GM21737 (cell line): Measurements from ENCODE around the gene PDS5B.
"Not testable (repeated sequence)": the region's sequence is repeated elsewhere in the genome, so short reads cannot be mapped to it uniquely, and the experiment has no call there.

Experiments used
- ATAC-seq: cut with Tn5 transposase; IDR thresholded peaks from one replicate; pipeline ENCODE4 v1.9.1; 2021; ENCODE audit warnings: mild to moderate bottlenecking, moderate library complexity; ENCODE audit not compliant: unreplicated experiment

Gene PDS5B, protein sequence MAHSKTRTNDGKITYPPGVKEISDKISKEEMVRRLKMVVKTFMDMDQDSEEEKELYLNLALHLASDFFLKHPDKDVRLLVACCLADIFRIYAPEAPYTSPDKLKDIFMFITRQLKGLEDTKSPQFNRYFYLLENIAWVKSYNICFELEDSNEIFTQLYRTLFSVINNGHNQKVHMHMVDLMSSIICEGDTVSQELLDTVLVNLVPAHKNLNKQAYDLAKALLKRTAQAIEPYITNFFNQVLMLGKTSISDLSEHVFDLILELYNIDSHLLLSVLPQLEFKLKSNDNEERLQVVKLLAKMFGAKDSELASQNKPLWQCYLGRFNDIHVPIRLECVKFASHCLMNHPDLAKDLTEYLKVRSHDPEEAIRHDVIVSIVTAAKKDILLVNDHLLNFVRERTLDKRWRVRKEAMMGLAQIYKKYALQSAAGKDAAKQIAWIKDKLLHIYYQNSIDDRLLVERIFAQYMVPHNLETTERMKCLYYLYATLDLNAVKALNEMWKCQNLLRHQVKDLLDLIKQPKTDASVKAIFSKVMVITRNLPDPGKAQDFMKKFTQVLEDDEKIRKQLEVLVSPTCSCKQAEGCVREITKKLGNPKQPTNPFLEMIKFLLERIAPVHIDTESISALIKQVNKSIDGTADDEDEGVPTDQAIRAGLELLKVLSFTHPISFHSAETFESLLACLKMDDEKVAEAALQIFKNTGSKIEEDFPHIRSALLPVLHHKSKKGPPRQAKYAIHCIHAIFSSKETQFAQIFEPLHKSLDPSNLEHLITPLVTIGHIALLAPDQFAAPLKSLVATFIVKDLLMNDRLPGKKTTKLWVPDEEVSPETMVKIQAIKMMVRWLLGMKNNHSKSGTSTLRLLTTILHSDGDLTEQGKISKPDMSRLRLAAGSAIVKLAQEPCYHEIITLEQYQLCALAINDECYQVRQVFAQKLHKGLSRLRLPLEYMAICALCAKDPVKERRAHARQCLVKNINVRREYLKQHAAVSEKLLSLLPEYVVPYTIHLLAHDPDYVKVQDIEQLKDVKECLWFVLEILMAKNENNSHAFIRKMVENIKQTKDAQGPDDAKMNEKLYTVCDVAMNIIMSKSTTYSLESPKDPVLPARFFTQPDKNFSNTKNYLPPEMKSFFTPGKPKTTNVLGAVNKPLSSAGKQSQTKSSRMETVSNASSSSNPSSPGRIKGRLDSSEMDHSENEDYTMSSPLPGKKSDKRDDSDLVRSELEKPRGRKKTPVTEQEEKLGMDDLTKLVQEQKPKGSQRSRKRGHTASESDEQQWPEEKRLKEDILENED (N-terminal part only)

GRCh38 chr13:32586080-32586900, at the start of gene PDS5B:
Gene PDS5B (plus strand): TSS chr13:32586452. CDS start chr13:32648773, 62,321 bp downstream.
- ATAC-seq, result peak; percentile 85

- ATAC-seq, result peak; percentile 0
Observed at GRCh38 chr13:32537580-32538142, 48.6 kb upstream of the PDS5B start.

DNA sequence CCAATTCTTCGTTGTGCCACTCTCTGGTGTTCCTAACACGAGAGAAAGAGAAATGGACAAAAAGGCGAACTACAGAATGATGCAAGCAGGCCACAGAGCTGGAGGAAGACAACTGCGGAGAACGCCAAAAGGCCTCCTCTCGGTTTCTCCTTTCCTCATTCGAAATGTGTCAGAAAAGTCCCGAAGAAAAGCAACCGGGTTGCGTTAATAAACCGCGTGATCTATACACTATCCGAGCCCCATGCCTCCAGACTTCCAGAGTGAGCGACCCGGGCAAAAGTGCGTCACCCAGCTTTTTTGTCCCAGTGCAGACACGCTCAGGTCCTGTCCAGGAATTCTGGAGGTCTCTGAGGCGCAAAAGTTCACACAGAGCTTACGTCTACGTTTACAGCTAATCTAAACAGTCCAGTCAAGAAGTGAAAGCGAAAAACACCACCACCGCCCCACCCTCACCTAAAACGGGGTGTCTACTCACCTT, 48.1 kb upstream of the PDS5B start:
- ATAC-seq, result peak; percentile 75

GRCh38 chr13:32538621-32539246, 47.5 kb upstream of the PDS5B start, which contains the start of gene N4BP2L2:
Gene N4BP2L2 (minus strand): TSS chr13:32538795. CDS start chr13:32537027, 1,768 bp downstream.
- peak; percentile 97 for ATAC-seq

- no peak for ATAC-seq
Observed at GRCh38 chr13:32542221-32542620, 44.0 kb upstream of the PDS5B start.

DNA sequence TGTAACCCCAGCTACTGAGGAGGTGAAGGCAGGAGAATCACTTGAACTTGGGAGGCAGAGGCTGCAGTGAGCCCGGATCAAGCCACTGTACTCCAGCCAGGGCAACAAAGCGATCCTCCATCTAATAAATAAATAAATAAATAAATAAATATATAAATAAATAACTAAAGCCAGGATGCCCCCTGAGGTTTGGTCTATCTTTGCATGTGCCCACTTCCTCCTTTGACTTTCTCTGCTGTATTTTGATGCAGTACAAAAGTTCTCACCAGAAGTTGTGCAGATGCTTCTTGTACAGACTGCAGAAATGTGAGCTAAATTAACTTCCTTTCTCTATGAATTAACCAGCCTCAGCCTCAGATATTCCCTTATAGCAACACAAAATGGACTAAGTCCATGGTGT, 41.2 kb upstream of the PDS5B start:
- no peak for ATAC-seq

GRCh38 chr13:32548837-32549236, 37.4 kb upstream of the PDS5B start:
- ATAC-seq, result no peak

- no peak for ATAC-seq
Observed at GRCh38 chr13:32549788-32550187, 36.5 kb upstream of the PDS5B start.

DNA sequence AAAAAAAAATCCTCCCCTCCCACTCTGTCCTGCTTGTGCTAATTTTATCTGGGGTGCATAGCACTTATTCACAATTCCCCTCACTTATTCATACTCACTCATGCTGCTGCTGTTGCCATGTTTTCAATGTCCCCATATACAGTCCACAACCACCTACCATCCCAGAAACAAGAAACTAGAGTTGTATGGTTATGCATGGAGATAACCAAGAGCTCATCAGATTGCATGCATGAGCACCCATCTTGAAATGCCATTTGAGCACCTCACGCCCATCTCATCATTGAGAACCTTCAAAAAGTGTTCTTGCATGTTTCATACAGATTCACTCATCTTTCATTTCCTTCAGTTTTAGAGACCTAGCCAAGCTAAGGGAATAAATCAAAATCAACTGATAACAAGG, 32.5 kb upstream of the PDS5B start:
- no peak for ATAC-seq

DNA sequence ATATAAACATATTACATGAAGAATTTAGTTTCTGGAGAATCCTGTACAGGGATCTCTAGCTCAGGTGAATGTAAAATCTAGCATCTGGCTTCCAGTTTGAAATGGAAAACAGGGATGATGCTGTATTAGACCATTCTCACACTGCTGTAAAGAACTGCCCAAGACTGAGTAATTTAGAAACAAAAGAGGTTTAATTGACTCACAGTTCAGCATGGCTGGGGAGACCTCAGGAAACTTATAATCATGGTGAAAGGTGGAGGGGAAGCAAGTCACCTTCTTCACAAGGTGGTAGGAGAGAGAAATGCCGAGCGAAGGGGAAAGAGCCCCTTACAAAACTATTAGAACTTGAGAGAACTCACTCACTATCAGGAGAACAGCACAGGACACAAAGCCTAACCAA, 30.6 kb upstream of the PDS5B start:
- ATAC-seq, result no peak

DNA sequence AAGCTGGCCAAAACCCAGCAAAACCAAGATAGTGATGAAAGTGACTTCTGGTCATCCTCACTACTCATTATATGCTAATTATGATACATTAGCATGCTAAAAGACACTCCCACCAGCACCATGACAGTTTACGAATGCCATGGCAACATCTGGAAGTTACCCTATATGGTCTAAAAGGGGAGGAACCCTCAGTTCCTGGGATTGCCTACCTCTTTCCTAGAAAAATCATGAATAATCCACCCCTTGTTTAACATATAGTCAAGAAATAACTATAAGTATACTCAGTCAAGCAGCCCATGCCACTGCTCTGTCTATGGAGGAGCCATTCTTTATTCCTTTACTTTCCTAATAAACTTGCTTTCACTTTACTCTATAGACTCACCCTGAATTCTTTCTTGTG, 25.4 kb upstream of the PDS5B start:
- not testable (repeated sequence) for ATAC-seq

DNA sequence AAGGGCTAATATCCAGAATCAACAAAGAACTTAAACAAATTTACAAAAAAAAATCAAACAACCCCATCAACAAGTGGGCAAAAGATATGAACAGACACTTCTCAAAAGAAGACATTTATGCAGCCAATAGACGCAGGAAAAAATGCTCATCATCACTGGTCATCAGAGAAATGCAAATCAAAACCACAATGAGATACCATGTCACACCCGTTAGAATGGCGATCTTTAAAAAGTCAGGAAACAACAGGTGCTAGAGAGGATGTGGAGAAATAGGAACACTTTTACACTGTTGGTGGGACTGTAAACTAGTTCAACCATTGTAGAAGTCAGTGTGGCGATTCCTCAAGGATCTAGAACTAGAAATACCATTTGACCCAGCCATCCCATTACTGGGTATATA, 10.6 kb upstream of the PDS5B start:
- not testable (repeated sequence) for ATAC-seq

GRCh38 chr13:32577032-32577431, 9.2 kb upstream of the PDS5B start:
- no peak for ATAC-seq

- no peak for ATAC-seq
Observed at GRCh38 chr13:32581177-32581786, 5.0 kb upstream of the PDS5B start.

DNA sequence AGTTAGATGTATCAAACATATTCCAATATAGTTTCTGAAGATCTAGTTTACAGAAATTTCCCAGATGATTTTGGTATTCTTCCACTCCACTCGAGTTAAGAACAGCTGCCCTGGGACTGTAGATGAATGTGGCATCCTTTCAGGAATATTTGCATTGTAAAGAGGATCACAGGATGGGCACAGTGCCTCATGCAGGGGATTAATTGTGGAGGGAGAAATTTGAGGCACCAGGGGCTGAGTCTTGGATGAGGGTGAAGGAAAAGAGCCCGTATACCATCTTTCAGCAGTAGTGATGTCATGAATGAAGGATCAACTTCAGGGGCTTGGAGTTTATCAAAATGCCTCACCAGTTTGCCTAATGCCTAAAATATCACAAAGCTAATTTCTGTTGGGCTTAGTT, 4.0 kb upstream of the PDS5B start:
- no peak for ATAC-seq

- ATAC-seq, result no peak
Observed at GRCh38 chr13:32582991-32583390, 3.3 kb upstream of the PDS5B start.

DNA sequence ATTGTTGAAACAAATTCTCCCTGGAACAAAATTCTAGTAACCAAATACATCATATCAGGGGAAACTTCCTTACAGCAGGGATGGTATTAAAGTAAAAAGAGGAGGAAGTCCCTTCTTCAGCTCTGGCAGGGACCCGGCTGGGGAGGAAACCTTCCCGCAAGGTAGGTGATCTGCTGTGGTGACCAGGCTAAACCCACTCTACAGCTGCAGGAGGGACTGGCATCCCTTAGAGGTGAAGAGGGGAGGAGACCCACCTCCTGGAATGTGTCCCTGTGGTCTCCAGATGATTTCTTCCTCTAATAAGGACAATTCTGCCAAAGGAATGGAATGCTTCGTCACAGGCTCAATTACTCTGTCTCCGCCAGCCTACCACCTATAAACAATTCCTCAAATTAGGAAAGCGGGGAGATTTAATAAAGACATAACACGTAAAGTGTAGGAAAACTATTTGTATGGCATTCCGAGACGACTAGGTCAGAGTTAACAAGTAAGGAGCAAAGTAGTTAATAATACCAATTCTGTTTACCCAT, 637 bp upstream of the PDS5B start:
- ATAC-seq, result no peak

- ATAC-seq, result peak; percentile 33
Observed at GRCh38 chr13:32587011-32587810, 959 bp downstream of the PDS5B start.
